Measurements from ENCODE around the gene FGF22. TPM values are rescaled to one million over a fixed set of nuclear protein-coding genes. Genes with fewer than 3 reads are reported as not detected.

FGF22 gene
- total and polyA plus RNA-seq, 10 of the 15 experiments (the other 5 are each of a cell fraction or from before 2014, with no cell fraction given), result 0.05 TPM; not detected in 9

DNA sequence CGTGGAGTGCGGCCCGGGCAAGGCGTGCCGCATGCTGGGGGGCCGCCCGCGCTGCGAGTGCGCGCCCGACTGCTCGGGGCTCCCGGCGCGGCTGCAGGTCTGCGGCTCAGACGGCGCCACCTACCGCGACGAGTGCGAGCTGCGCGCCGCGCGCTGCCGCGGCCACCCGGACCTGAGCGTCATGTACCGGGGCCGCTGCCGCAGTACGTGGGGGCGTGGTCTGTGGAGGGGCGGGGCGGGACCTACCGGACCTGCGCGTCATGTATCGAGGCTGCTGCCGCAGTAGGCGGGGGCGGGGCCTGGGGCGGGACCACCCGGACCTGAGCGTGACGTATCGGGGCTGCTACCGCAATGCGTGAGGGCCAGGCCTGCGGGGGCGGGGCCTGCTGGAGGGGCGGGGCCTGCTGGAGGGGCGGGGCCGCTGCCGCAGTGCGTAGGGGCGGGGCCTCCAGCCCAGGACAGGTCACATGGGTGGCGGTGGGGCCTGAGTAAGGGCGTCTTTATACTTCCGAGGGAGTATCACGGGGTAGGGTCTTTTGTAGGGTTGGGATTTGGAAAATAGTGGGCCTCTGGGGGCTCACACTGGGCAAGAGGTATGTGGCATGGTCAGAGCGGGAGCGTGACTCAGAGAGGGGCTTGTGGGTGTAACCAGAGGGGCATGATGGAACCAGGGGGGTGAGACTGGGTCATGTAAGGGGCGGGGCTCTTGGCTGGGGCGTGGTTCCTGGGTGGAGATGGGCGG, 40.8 kb downstream of the FGF22 start (continued):
- TF ChIP-seq, protein P1, sequence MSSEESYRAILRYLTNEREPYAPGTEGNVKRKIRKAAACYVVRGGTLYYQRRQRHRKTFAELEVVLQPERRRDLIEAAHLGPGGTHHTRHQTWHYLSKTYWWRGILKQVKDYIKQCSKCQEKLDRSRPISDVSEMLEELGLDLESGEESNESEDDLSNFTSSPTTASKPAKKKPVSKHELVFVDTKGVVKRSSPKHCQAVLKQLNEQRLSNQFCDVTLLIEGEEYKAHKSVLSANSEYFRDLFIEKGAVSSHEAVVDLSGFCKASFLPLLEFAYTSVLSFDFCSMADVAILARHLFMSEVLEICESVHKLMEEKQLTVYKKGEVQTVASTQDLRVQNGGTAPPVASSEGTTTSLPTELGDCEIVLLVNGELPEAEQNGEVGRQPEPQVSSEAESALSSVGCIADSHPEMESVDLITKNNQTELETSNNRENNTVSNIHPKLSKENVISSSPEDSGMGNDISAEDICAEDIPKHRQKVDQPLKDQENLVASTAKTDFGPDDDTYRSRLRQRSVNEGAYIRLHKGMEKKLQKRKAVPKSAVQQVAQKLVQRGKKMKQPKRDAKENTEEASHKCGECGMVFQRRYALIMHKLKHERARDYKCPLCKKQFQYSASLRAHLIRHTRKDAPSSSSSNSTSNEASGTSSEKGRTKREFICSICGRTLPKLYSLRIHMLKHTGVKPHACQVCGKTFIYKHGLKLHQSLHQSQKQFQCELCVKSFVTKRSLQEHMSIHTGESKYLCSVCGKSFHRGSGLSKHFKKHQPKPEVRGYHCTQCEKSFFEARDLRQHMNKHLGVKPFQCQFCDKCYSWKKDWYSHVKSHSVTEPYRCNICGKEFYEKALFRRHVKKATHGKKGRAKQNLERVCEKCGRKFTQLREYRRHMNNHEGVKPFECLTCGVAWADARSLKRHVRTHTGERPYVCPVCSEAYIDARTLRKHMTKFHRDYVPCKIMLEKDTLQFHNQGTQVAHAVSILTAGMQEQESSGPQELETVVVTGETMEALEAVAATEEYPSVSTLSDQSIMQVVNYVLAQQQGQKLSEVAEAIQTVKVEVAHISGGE (CRISPR knock-in tag; IDR thresholded peaks at IDR 0.05), result no peak
- no peak for TF ChIP-seq SIX5 (IDR thresholded peaks at IDR 0.05; ENCODE audit: low read depth, low read length, severe bottlenecking)
- no peak for TF ChIP-seq BMI1 (IDR thresholded peaks at IDR 0.05; ENCODE audit: borderline replicate concordance)
- TF ChIP-seq ASH2L (IDR thresholded peaks at IDR 0.05; ENCODE audit: borderline replicate concordance, low read depth), result no peak
- TF ChIP-seq ZNF207 (IDR thresholded peaks at IDR 0.05; ENCODE audit: borderline replicate concordance), result no peak; the same call in 1 of the 2 replicates
- no peak for TF ChIP-seq MYC (IDR thresholded peaks at IDR 0.05; ENCODE audit: insufficient read depth, insufficient read length, insufficient replicate concordance, low read length, severe bottlenecking)
- TF ChIP-seq POLR2A (IDR thresholded peaks at IDR 0.05; ENCODE audit: low read depth, low read length), result peak; percentile 82
- TF ChIP-seq HDGF (IDR thresholded peaks at IDR 0.05), result peak; percentile 98
- TF ChIP-seq BACH1 (IDR thresholded peaks at IDR 0.05; ENCODE audit: borderline replicate concordance), result peak; percentile 95; the same call in 1 of the 2 replicates
- TF ChIP-seq FOS (IDR thresholded peaks at IDR 0.05; ENCODE audit: borderline replicate concordance, extremely low read depth, insufficient read length), result no peak
- peak; percentile 61; the same call in 1 of the 2 replicates for TF ChIP-seq MLLT1 (IDR thresholded peaks at IDR 0.05)
- TF ChIP-seq CTCF (IDR thresholded peaks at IDR 0.05 in 2 of 3, conservative IDR thresholded peaks at IDR 0.05 in 1 of 3; ENCODE audit: control insufficient read depth in 2 of 3, extremely low read depth in 1 of 3, insufficient read depth in 1 of 3, low read depth in 3 of 3, low read length in 3 of 3), result peak; percentile 45 to 70 (median 46); a peak in 5 of 6 replicates
- TF ChIP-seq RBBP5 (conservative IDR thresholded peaks at IDR 0.05), result no peak
- no peak for TF ChIP-seq IRF5 (IDR thresholded peaks at IDR 0.05; ENCODE audit: borderline replicate concordance)
- TF ChIP-seq ZNF687 (IDR thresholded peaks at IDR 0.05), result peak; percentile 86
- TF ChIP-seq IKZF1 (conservative IDR thresholded peaks at IDR 0.05), result peak; percentile 83; the same call in 1 of the 2 replicates
- TF ChIP-seq SIN3A (IDR thresholded peaks at IDR 0.05; ENCODE audit: low read depth, low read length), result no peak

Data from GM12878 (cell line).